SK-N-SH (cell line): ENCODE results near the gene CYBA. TPM values are rescaled to one million over a fixed set of nuclear protein-coding genes. Genes with fewer than 3 reads are reported as not detected.

Experiments used
- CTCF ChIA-PET: fragments of 300-600, 350-600 bp; formaldehyde crosslinking; extraction: SDS; loops from one replicate; lab custom pipeline; 2021; lab: Yijun Ruan, JAX
- POLR2A ChIA-PET: fragments of 350-600 bp; sonication (Branson Sonifier 250); formaldehyde crosslinking; extraction: SDS; loops from one replicate; lab custom pipeline; 2020; ENCODE audit warnings: antibody characterized with exemption, inconsistent platforms; lab: Yijun Ruan, JAX
- DNase-seq: peaks from one replicate; pipeline ENCODE4 v3.0.0; 2012
- H2AFZ ChIP-seq: fragments of 200-600 bp; sonication (generic); 2 replicates; pipeline ENCODE4 v1.8.1; 2016; ENCODE audit warnings: antibody characterized with exemption, mild to moderate bottlenecking, low read depth
- H3F3A ChIP-seq: fragments of 200-600 bp; sonication (generic); replicated peaks from 2 replicates; pipeline ENCODE3; 2016; ENCODE audit warnings: antibody characterized with exemption, mild to moderate bottlenecking; ENCODE audit not compliant: insufficient read depth
- H3K27ac ChIP-seq, 2 experiments: fragments of 200-500 bp in 1 of 2; fragments of 200-600 bp in 1 of 2; sonication (Bioruptor generic) in 1 of 2; sonication (generic), shearing (Covaris generic) in 1 of 2; 2 replicates each; pipeline versions ENCODE4 v1.5.1 to v1.6.1; 2014 to 2016; ENCODE audit warnings: low read depth in 2 of 2, inconsistent platforms in 1 of 2, low read length in 1 of 2, mild to moderate bottlenecking in 1 of 2, mixed read lengths in 1 of 2
- H3K27me3 ChIP-seq: fragments of 200-600 bp; sonication (generic), shearing (Covaris generic); 2 replicates; pipeline ENCODE4 v1.6.1; 2016; ENCODE audit warnings: mixed run types; ENCODE audit not compliant: insufficient read depth
- H3K36me3 ChIP-seq, 2 experiments: fragments of 200-500 bp in 1 of 2; fragments of 200-600 bp in 1 of 2; sonication (Bioruptor generic) in 1 of 2; sonication (generic) in 1 of 2; replicated peaks in 1 of 2; 2 replicates each; pipeline versions ENCODE3 to v1.5.1; 2014 to 2016; ENCODE audit warnings: low read length in 1 of 2, mild to moderate bottlenecking in 1 of 2; ENCODE audit not compliant: insufficient read depth in 2 of 2, control insufficient read depth in 1 of 2
- H3K4me1 ChIP-seq, 2 experiments: fragments of 200-500 bp in 1 of 2; fragments of 200-600 bp in 1 of 2; sonication (Bioruptor generic) in 1 of 2; sonication (generic), shearing (Covaris generic) in 1 of 2; 2 replicates each; pipeline versions ENCODE4 v1.5.1 to v1.6.1; 2014 to 2016; ENCODE audit warnings: low read depth in 1 of 2, low read length in 1 of 2, mixed run types in 1 of 2; ENCODE audit not compliant: insufficient read depth in 2 of 2, control insufficient read depth in 1 of 2
- H3K4me2 ChIP-seq: fragments of 200-600 bp; sonication (generic), shearing (Covaris generic); 2 replicates; pipeline ENCODE4 v1.6.1; 2017; ENCODE audit warnings: mixed run types
- H3K4me3 ChIP-seq, 2 experiments: fragments of 200-500 bp in 1 of 2; fragments of 200-600 bp in 1 of 2; sonication (Bioruptor generic) in 1 of 2; sonication (generic), shearing (Covaris generic) in 1 of 2; 2 replicates each; pipeline versions ENCODE4 v1.5.1 to v1.8.1; 2014 to 2016; ENCODE audit warnings: low read depth in 2 of 2, inconsistent platforms in 1 of 2, low read length in 1 of 2, mild to moderate bottlenecking in 1 of 2, mixed read lengths in 1 of 2, moderate library complexity in 1 of 2
- H3K79me2 ChIP-seq: fragments of 200-600 bp; sonication (generic); 2 replicates; pipeline ENCODE4 v1.8.1; 2017; ENCODE audit warnings: mild to moderate bottlenecking; ENCODE audit not compliant: insufficient read depth
- H3K9ac ChIP-seq: fragments of 200-600 bp; sonication (generic); 2 replicates; pipeline ENCODE4 v1.6.1; 2017; ENCODE audit warnings: mixed run types
- H3K9me2 ChIP-seq: fragments of 200-600 bp; sonication (generic); 2 replicates; pipeline ENCODE4 v1.6.1; 2017; ENCODE audit warnings: mixed run types
- H3K9me3 ChIP-seq: fragments of 200-600 bp; sonication (generic); 2 replicates; pipeline ENCODE4 v1.6.1; 2017; ENCODE audit warnings: mixed run types, mild to moderate bottlenecking, moderate library complexity
- H4K20me1 ChIP-seq: fragments of 200-600 bp; sonication (generic); 2 replicates; pipeline ENCODE4 v1.6.1; 2017; ENCODE audit warnings: mild to moderate bottlenecking, mixed run types; ENCODE audit not compliant: insufficient read depth
- CHD2 ChIP-seq: fragments of 150-350 bp; IDR thresholded peaks from 2 replicates; pipeline ENCODE4 v1.6.1; 2018; ENCODE audit warnings: low read length; ENCODE audit not compliant: partially characterized antibody
- FOSL2 ChIP-seq: IDR thresholded peaks from 2 replicates; pipeline ENCODE4 v1.4.0; 2012; ENCODE audit warnings: low read depth, mild to moderate bottlenecking, moderate library complexity, borderline replicate concordance
- GABPA ChIP-seq: IDR thresholded peaks from 2 replicates; pipeline ENCODE4 v1.4.0; 2012; ENCODE audit warnings: low read depth, mild to moderate bottlenecking
- IRF3 ChIP-seq: fragments of 150-350 bp; IDR thresholded peaks from 2 replicates; pipeline ENCODE4 v1.6.1; 2016; ENCODE audit warnings: mild to moderate bottlenecking, low read depth, low read length
- JUND ChIP-seq: IDR thresholded peaks from 2 replicates; pipeline ENCODE4 v1.4.0; 2012
- MAX ChIP-seq: IDR thresholded peaks from 2 replicates; pipeline ENCODE4 v1.4.0; 2012; ENCODE audit warnings: low read depth
- MEF2A ChIP-seq: IDR thresholded peaks from 2 replicates; pipeline ENCODE4 v1.4.0; 2012; ENCODE audit warnings: low read depth, borderline replicate concordance
- NFIC ChIP-seq: IDR thresholded peaks from 2 replicates; pipeline ENCODE4 v1.4.0; 2012; ENCODE audit warnings: borderline replicate concordance
- NRF1 ChIP-seq: IDR thresholded peaks from 2 replicates; pipeline ENCODE4 v1.6.1; 2012; ENCODE audit warnings: low read depth, mild to moderate bottlenecking, low read length
- RCOR1 ChIP-seq: fragments of 150-350 bp; IDR thresholded peaks from 2 replicates; pipeline ENCODE4 v1.6.1; 2017; ENCODE audit warnings: antibody characterized with exemption, low read length
- REST ChIP-seq: IDR thresholded peaks from 2 replicates; pipeline ENCODE4 v1.6.1; 2012; ENCODE audit warnings: mild to moderate bottlenecking, low read depth, low read length, moderate library complexity
- RFX5 ChIP-seq: IDR thresholded peaks from 2 replicates; pipeline ENCODE4 v1.6.1; 2012; ENCODE audit warnings: mild to moderate bottlenecking, improper control_type of control experiment, low read length
- SIN3A ChIP-seq: IDR thresholded peaks from 2 replicates; pipeline ENCODE4 v1.6.1; 2012; ENCODE audit warnings: low read depth, mild to moderate bottlenecking, low read length, moderate library complexity, borderline replicate concordance
- TAF1 ChIP-seq: IDR thresholded peaks from 2 replicates; pipeline ENCODE4 v1.6.1; 2012; ENCODE audit warnings: low read depth, mild to moderate bottlenecking, low read length, moderate library complexity, borderline replicate concordance
- USF1 ChIP-seq: IDR thresholded peaks from 2 replicates; pipeline ENCODE4 v1.4.0; 2012; ENCODE audit warnings: low read depth, borderline replicate concordance
- WGBS: methylation state at CpG from one replicate; pipeline ENCODE4 v1.1.6; 2017; ENCODE audit warnings: low lambda C conversion rate; 5-methylcytosine and 5-hydroxymethylcytosine counted together
- polyA plus RNA-seq, 3 experiments: library from polyadenylated mRNA; depleted of rRNA; stranded (reverse); fragments of >200 nt; gene quantifications; 2 replicates each; pipeline ENCODE4 v1.2.3, GENCODE V29; 2012

CYBA gene
- polyA plus RNA-seq, 1 of the 3 experiments (the other 2 are of a cell fraction) = 176 TPM

- TF ChIP-seq REST (no peak), RCOR1 (no peak), GABPA (no peak), MEF2A (no peak)
Measured at GRCh38 chr16:88645941-88646340, 4.9 kb downstream of the CYBA start (continued).

- CTCF ChIA-PET = no interaction called here
- 97% methylated on average over 14 of the region's 16 CpGs for WGBS
- DNase-seq = no peak
Measured at GRCh38 chr16:88645455-88645854, 5.4 kb downstream of the CYBA start.

GRCh38 chr16:88643644-88643932 lies 7.3 kb downstream of the CYBA start:
- DNase-seq = no peak
- 92% methylated on average over 6 of the region's 9 CpGs for WGBS
- Histone ChIP-seq H3K36me3 (no peaks in the 10 kb centered on the region), H4K20me1 (no peaks in the 10 kb centered on the region), H3K9me3 (no peaks in the 10 kb centered on the region), H3K27ac (no peak overlapping the region), H3K4me3 (no peak overlapping the region), H3K27me3 (peaks cover 20% of the 10 kb centered on the region; the same call in 1 of the 2 replicates), H3K79me2 (no peaks in the 10 kb centered on the region), H3K9me2 (no peaks in the 10 kb centered on the region), H3K4me2 (no peak overlapping the region), H2AFZ (no peak overlapping the region), H3K9ac (no peak overlapping the region), H3F3A (no peaks in the 10 kb centered on the region), H3K4me1 (peaks cover 0 to 6% of the 10 kb centered on the region in 2 experiments; a peak in 1 of 4 replicates)
- ChIA-PET POLR2A (no interaction called here), CTCF (no interaction called here)
- TF ChIP-seq CHD2 (no peak), JUND (no peak), NFIC (no peak), SIN3A (no peak), MAX (no peak), RCOR1 (no peak), GABPA (no peak), NRF1 (no peak), USF1 (no peak)

More at GRCh38 chr16:88645455-88645854, 5.4 kb downstream of the CYBA start:
- H3K9ac ChIP-seq = no peak overlapping the region
- H3K4me3 ChIP-seq = no peak overlapping the region
- no peaks in the 10 kb centered on the region for H4K20me1 ChIP-seq
- H3K9me3 ChIP-seq = no peaks in the 10 kb centered on the region
- no peak overlapping the region for H3K4me2 ChIP-seq
- H3K36me3 ChIP-seq = no peaks in the 10 kb centered on the region
- no peak overlapping the region for H3K27ac ChIP-seq
- H3K4me1 ChIP-seq = peaks cover 0 to 4% of the 10 kb centered on the region in 2 experiments; a peak in 1 of 4 replicates
- H3K9me2 ChIP-seq = no peaks in the 10 kb centered on the region
- H3F3A ChIP-seq = no peaks in the 10 kb centered on the region
- no peak overlapping the region for H2AFZ ChIP-seq
- no peaks in the 10 kb centered on the region for H3K79me2 ChIP-seq
- POLR2A ChIA-PET = no interaction called here
- peaks cover 2% of the 10 kb centered on the region; the same call in 1 of the 2 replicates for H3K27me3 ChIP-seq
- TF ChIP-seq GABPA (no peak), IRF3 (no peak), FOSL2 (no peak), TAF1 (no peak), RFX5 (no peak)
